ENCODE results near the gene FAM153A.
"Not testable (repeated sequence)": the region's sequence is repeated elsewhere in the genome, so short reads cannot be mapped to it uniquely, and the experiment has no call there.

FAM153A gene

GRCh38 chr5:177724858-177725257 lies 57.8 kb downstream of the FAM153A start:
- not testable (repeated sequence) for H3K4me3 ChIP-seq (ENCODE audit: low read length)

- H3K4me3 ChIP-seq (ENCODE audit: low read length) = not testable (repeated sequence)
These were observed 58.7 kb downstream of the FAM153A start for GRCh38 chr5:177723831-177724485.

GRCh38 chr5:177722829-177723228 lies 59.9 kb downstream of the FAM153A start:
- not testable (repeated sequence) for H3K4me3 ChIP-seq (ENCODE audit: low read length)

- not testable (repeated sequence) for H3K4me3 ChIP-seq (ENCODE audit: low read length)
These were observed 62.7 kb downstream of the FAM153A start for GRCh38 chr5:177719989-177720388.

- H3K4me3 ChIP-seq (ENCODE audit: low read length) = not testable (repeated sequence)
These were observed 67.3 kb downstream of the FAM153A start for GRCh38 chr5:177715423-177715822.

GRCh38 chr5:177696100-177696499 lies 86.6 kb downstream of the FAM153A start:
- not testable (repeated sequence) for H3K4me3 ChIP-seq (ENCODE audit: low read length)

GRCh38 chr5:177695356-177695930 lies 87.3 kb downstream of the FAM153A start:
- H3K4me3 ChIP-seq (ENCODE audit: low read length) = not testable (repeated sequence)

GRCh38 chr5:177694518-177694835 lies 88.2 kb downstream of the FAM153A start:
- H3K4me3 ChIP-seq (ENCODE audit: low read length) = not testable (repeated sequence)

GRCh38 chr5:177693671-177694517 lies 88.8 kb downstream of the FAM153A start:
- H3K4me3 ChIP-seq (ENCODE audit: low read length) = not testable (repeated sequence)

GRCh38 chr5:177692969-177693368 lies 89.7 kb downstream of the FAM153A start:
- not testable (repeated sequence) for H3K4me3 ChIP-seq (ENCODE audit: low read length)

GRCh38 chr5:177692507-177692906 lies 90.2 kb downstream of the FAM153A start:
- not testable (repeated sequence) for H3K4me3 ChIP-seq (ENCODE audit: low read length)

- not testable (repeated sequence) for H3K4me3 ChIP-seq (ENCODE audit: low read length)
These were observed 93.6 kb downstream of the FAM153A start for GRCh38 chr5:177689011-177689610.

GRCh38 chr5:177688091-177688490 lies 94.6 kb downstream of the FAM153A start:
- not testable (repeated sequence) for H3K4me3 ChIP-seq (ENCODE audit: low read length)

- not testable (repeated sequence) for H3K4me3 ChIP-seq (ENCODE audit: low read length)
These were observed 100.8 kb downstream of the FAM153A start for GRCh38 chr5:177681920-177682319.
